Measurements from ENCODE around the gene ATP1A4. TPM values are rescaled to one million over a fixed set of nuclear protein-coding genes. Genes with fewer than 3 reads are reported as not detected.

The ATP1A4 gene
- total RNA-seq, 6 experiments from 2014 or later: not detected

GRCh38 chr1:160131803-160132565, 19.4 kb upstream of the ATP1A4 start:
- H3K36me3 Mint-ChIP-seq (ENCODE audit: low read depth): no peaks in the 10 kb centered on the region
- no peak for DNase-seq
- H3K4me1 Mint-ChIP-seq (ENCODE audit: low read depth): peaks cover 16% of the 10 kb centered on the region
- H3K27ac Mint-ChIP-seq: no peak overlapping the region
- no peak overlapping the region for H3K4me3 Mint-ChIP-seq
- no peaks in the 10 kb centered on the region for H3K9me3 Mint-ChIP-seq
- peaks cover 52% of the 10 kb centered on the region for H3K27me3 Mint-ChIP-seq (ENCODE audit: insufficient read depth)
- TF ChIP-seq CTCF (IDR thresholded peaks at IDR 0.05): no peak

GRCh38 chr1:160133990-160134770, 17.2 kb upstream of the ATP1A4 start:
- peaks cover 3% of the 10 kb centered on the region for H3K4me1 Mint-ChIP-seq (ENCODE audit: low read depth)
- H3K4me3 Mint-ChIP-seq: no peak overlapping the region
- no peaks in the 10 kb centered on the region for H3K9me3 Mint-ChIP-seq
- no peak for DNase-seq
- H3K27ac Mint-ChIP-seq: no peak overlapping the region
- no peaks in the 10 kb centered on the region for H3K36me3 Mint-ChIP-seq (ENCODE audit: low read depth)
- peaks cover 57% of the 10 kb centered on the region for H3K27me3 Mint-ChIP-seq (ENCODE audit: insufficient read depth)
- no peak for TF ChIP-seq CTCF (IDR thresholded peaks at IDR 0.05)

GRCh38 chr1:160134791-160135572, 16.4 kb upstream of the ATP1A4 start:
- peaks cover 58% of the 10 kb centered on the region for H3K27me3 Mint-ChIP-seq (ENCODE audit: insufficient read depth)
- no peaks in the 10 kb centered on the region for H3K4me1 Mint-ChIP-seq (ENCODE audit: low read depth)
- no peak overlapping the region for H3K27ac Mint-ChIP-seq
- no peak for DNase-seq
- no peak for TF ChIP-seq CTCF (IDR thresholded peaks at IDR 0.05)
- no peak overlapping the region for H3K4me3 Mint-ChIP-seq
- H3K36me3 Mint-ChIP-seq (ENCODE audit: low read depth): no peaks in the 10 kb centered on the region
- no peaks in the 10 kb centered on the region for H3K9me3 Mint-ChIP-seq

GRCh38 chr1:160136121-160136925, 15.1 kb upstream of the ATP1A4 start:
- H3K9me3 Mint-ChIP-seq: no peaks in the 10 kb centered on the region
- TF ChIP-seq CTCF (IDR thresholded peaks at IDR 0.05): no peak
- H3K36me3 Mint-ChIP-seq (ENCODE audit: low read depth): no peaks in the 10 kb centered on the region
- peaks cover 62% of the 10 kb centered on the region for H3K27me3 Mint-ChIP-seq (ENCODE audit: insufficient read depth)
- no peak overlapping the region for H3K4me3 Mint-ChIP-seq
- no peaks in the 10 kb centered on the region for H3K4me1 Mint-ChIP-seq (ENCODE audit: low read depth)
- no peak overlapping the region for H3K27ac Mint-ChIP-seq
- DNase-seq: no peak

- H3K36me3 Mint-ChIP-seq (ENCODE audit: low read depth): no peaks in the 10 kb centered on the region
- H3K27me3 Mint-ChIP-seq (ENCODE audit: insufficient read depth): peaks cover 62% of the 10 kb centered on the region
- H3K27ac Mint-ChIP-seq: no peak overlapping the region
- no peak for DNase-seq
- no peaks in the 10 kb centered on the region for H3K9me3 Mint-ChIP-seq
- no peak for TF ChIP-seq CTCF (IDR thresholded peaks at IDR 0.05)
- H3K4me1 Mint-ChIP-seq (ENCODE audit: low read depth): no peaks in the 10 kb centered on the region
- H3K4me3 Mint-ChIP-seq: no peak overlapping the region
These were observed 14.5 kb upstream of the ATP1A4 start for GRCh38 chr1:160136926-160137200.
